BJ (cell line): ENCODE measurements around the gene TAS2R60. TPM values are rescaled to one million over a fixed set of nuclear protein-coding genes. Genes with fewer than 3 reads are reported as not detected.
A peak's percentile ranks its signal among the peaks of the same experiment; 100 is the strongest.
"Not testable (repeated sequence)": the region's sequence is repeated elsewhere in the genome, so short reads cannot be mapped to it uniquely, and the experiment has no call there.

Experiments used
- CTCF ChIA-PET: fragments of 350-600 bp; formaldehyde crosslinking; extraction: SDS; loops from one replicate; lab custom pipeline; 2021; ENCODE audit warnings: antibody characterized with exemption, inconsistent platforms; lab: Yijun Ruan, JAX
- POLR2A ChIA-PET: fragments of 300-600 bp; sonication (Branson Sonifier 250); formaldehyde crosslinking; extraction: SDS; loops from one replicate; lab custom pipeline; 2021; ENCODE audit warnings: antibody characterized with exemption; lab: Charles Lee
- DNase-seq: peaks from one replicate; pipeline ENCODE4 v3.0.0-alpha.2; 2011; ENCODE audit warnings: low read depth
- H3K27me3 ChIP-seq: 2 replicates; pipeline ENCODE4 v1.6.0; 2011; ENCODE audit warnings: low read length; ENCODE audit not compliant: control insufficient read depth, insufficient read depth
- H3K36me3 ChIP-seq: 2 replicates; pipeline ENCODE4 v1.5.1; 2011; ENCODE audit warnings: low read length; ENCODE audit not compliant: control insufficient read depth, insufficient read depth
- H3K4me3 ChIP-seq: 2 replicates; pipeline ENCODE4 v1.5.1; 2011; ENCODE audit warnings: low read depth, mild to moderate bottlenecking, control low read depth, low read length
- polyA plus RNA-seq: library from polyadenylated mRNA; depleted of rRNA; stranded (reverse); fragments of >200 nt; gene quantifications from 2 replicates; pipeline ENCODE4 v1.2.3, GENCODE V29; 2011
- TF ChIP-seq, protein P1 (sequence below): IDR thresholded peaks from 2 replicates; pipeline ENCODE4 v1.5.1; 2011; ENCODE audit warnings: low read depth, mild to moderate bottlenecking, control low read depth, inconsistent platforms, low read length, moderate library complexity; ENCODE audit not compliant: insufficient read depth

The TAS2R60 gene
- polyA plus RNA-seq, 1 experiment: not detected

DNA sequence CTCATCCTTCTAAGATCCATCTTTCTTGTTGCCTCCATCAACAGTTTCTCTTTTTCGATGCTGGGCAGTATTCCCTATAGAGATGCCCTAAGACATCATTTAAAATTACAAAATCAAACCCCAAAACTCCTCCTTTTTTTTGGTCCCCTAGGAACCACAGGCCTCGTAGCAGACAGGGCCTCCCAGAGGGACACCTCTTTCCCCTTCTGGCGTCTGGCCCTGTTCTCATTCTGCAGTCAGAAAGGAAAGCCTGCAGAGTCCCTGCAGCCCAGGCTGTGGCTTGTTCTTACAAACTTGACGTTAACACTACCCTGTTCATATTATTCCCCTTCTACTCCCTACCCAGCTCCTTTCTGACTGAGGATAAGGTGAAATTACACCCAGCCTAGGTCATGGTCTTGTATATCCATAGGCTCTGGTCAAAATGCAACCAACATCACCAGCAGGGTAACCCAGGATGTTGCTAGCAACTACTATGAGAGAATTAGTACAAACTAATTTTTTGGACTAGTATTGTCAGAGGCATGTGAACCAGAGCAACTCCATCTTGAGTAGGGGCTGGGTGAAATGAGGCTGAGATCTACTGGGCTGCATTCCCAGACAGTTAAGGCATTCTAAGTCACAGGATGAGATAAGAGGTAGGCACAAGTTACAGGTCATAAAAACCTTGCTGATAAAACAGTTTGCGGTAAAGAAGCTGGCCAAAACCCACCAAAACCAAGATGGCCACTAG lies 31.1 kb upstream of the TAS2R60 start:
- ChIA-PET POLR2A (no interaction called here), CTCF (interaction anchor here (0.7 kb wide), 1 partner anchor 37 kb away, joined by 3 read pairs; no protein-coding TSS in a partner anchor)
- Histone ChIP-seq H3K27me3 (no peaks in the 10 kb centered on the region), H3K4me3 (no peak overlapping the region), H3K36me3 (no peaks in the 10 kb centered on the region)
- no peak for DNase-seq
- TF ChIP-seq, protein P1, sequence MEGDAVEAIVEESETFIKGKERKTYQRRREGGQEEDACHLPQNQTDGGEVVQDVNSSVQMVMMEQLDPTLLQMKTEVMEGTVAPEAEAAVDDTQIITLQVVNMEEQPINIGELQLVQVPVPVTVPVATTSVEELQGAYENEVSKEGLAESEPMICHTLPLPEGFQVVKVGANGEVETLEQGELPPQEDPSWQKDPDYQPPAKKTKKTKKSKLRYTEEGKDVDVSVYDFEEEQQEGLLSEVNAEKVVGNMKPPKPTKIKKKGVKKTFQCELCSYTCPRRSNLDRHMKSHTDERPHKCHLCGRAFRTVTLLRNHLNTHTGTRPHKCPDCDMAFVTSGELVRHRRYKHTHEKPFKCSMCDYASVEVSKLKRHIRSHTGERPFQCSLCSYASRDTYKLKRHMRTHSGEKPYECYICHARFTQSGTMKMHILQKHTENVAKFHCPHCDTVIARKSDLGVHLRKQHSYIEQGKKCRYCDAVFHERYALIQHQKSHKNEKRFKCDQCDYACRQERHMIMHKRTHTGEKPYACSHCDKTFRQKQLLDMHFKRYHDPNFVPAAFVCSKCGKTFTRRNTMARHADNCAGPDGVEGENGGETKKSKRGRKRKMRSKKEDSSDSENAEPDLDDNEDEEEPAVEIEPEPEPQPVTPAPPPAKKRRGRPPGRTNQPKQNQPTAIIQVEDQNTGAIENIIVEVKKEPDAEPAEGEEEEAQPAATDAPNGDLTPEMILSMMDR: no peak

DNA sequence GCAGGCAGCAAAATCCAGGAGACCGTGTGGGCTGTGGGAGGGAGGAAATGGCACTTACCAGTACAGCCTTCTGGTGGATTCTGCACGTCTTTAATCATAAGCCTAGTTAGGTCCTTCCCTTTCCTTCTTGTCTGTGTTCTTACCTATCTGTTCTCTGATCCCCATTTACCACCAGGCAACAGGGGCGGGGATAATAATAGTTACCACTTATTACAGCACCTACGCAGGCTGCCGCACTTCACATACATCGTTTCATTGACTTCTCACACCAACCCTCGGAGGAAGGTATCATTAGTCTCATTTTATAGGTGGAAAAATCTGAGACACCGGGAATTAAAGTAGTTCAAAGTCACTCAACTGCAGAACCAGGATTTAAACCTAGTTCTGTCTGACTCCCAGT lies 30.1 kb upstream of the TAS2R60 start:
- POLR2A ChIA-PET: no interaction called here
- Histone ChIP-seq H3K36me3 (no peaks in the 10 kb centered on the region), H3K27me3 (no peaks in the 10 kb centered on the region), H3K4me3 (no peak overlapping the region)
- no peak for DNase-seq
- CTCF ChIA-PET: no interaction called here
- TF ChIP-seq, protein P1: no peak

DNA sequence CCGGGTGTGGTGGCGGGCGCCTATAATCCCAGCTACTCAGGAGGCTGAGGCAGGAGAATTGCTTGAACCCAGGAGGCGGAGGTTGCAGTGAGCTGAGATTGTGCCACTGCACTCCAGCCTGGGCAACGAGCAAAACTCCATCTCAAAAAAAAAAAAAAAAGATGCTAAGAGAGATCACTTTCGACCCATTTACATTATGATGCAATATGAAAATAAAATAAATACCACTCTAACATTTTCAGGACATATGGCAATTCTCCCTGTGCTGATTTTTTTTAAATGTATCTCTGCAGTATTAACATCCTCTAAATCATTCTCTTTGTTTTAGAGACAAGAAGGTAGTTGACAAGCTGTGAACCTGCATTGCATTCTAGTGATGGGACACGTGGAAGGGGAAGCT lies 28.0 kb upstream of the TAS2R60 start:
- DNase-seq, H3K36me3 ChIP-seq, POLR2A ChIA-PET, H3K4me3 ChIP-seq, H3K27me3 ChIP-seq: not testable (repeated sequence)
- CTCF ChIA-PET: interaction anchor here (0.6 to 4.1 kb wide), 14 partner anchors 9 to 200 kb away, joined by 3 to 36 read pairs (median 4); no protein-coding TSS in a partner anchor

DNA sequence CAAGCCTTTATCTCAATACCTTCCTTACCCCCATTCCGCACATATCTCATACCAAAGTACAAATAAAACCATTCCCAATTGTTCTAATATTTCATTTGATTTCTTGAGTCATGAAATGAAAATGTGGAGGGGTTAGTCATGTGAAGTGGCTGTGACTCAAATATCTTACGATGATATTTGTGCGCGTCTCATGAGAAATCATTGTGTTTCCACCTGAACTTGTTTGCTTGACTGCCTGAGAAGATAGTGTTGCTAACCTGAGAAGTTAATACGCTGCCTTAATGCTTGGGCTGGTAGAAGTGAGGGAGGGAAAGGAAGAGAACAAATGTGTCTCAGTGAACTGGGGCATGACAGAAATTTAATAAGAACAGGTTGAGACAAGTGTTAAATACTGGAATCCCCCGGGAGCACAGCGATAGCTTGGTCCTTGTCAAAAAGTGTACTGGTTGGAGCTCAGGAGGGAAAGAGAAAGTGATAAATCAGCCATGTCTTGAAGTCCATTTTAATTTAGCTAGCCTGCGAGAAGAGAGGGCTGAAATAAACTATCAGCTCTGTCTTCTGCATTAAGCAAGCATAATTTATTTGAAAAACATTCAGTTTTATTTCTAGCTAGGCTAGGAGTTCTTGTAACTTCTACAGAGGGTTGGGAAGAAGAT lies 27.4 kb upstream of the TAS2R60 start:
- TF ChIP-seq, protein P1: no peak
- DNase-seq: no peak
- Histone ChIP-seq H3K4me3 (no peak overlapping the region), H3K27me3 (no peaks in the 10 kb centered on the region), H3K36me3 (no peaks in the 10 kb centered on the region)
- CTCF ChIA-PET: interaction anchor here (0.7 to 4.1 kb wide), 17 partner anchors 10 to 201 kb away, joined by 3 to 36 read pairs (median 4); no protein-coding TSS in a partner anchor
- POLR2A ChIA-PET: no interaction called here

DNA sequence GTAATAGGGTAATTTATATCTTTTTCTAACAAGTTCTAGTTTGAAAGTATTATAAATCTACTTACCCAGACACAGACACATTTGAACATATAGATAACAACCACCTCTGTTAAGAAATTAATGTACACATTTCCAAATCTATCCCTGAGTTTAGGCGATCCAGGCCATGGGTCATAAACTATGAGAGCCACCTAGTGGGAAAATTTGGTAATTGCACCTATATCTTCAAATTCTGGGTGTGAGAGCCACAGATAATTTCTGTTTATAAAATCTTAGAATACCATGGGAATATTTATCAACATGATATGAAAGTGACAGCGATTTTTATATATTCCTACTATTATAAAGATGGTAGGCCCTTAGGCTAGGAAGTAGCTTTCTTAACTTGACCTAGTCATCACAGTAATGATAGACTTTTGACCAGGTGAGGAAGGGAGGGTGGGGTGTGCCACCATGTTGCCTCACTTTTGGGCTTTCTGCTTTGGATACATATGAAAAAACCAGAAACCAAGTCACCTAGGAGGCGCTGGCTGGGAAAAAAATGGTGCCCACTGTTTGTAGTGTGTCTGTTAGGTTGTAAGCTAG lies 26.6 kb upstream of the TAS2R60 start:
- no peaks in the 10 kb centered on the region for H3K36me3 ChIP-seq
- ChIA-PET POLR2A (interaction anchor here (0.6 kb wide), 1 partner anchor 9 kb away, joined by 5 read pairs; no protein-coding TSS in a partner anchor), CTCF (interaction anchor here (0.7 to 4.1 kb wide), 29 partner anchors 10 to 201 kb away, joined by 3 to 36 read pairs (median 4); no protein-coding TSS in a partner anchor)
- H3K4me3 ChIP-seq: no peak overlapping the region
- no peak for DNase-seq
- H3K27me3 ChIP-seq: no peaks in the 10 kb centered on the region
- TF ChIP-seq, protein P1: peak; percentile 69
